ENCODE data around the gene TNFRSF8. TPM values are rescaled to one million over a fixed set of nuclear protein-coding genes. Genes with fewer than 3 reads are reported as not detected.

Gene TNFRSF8
- total RNA-seq, 1 donor from 2014 or later = 0.52 TPM

Small RNAs within 50 kb of the gene (small RNA-seq; reads per million reads assigned to genes)
- gene AL096840.1 = not detected
- not detected for gene MIR4632
- not detected for gene MIR6729
- not detected for gene RF00019
- gene RN7SL649P = not detected
- gene RNU6-777P = not detected
- gene RPL23AP89 = not detected

Other genes with a start within 250 kb of the TNFRSF8 start
- gene NPPA, start 215.5 kb upstream of the TNFRSF8 start, total RNA-seq = 4.2 TPM
- gene NPPB, start 204.4 kb upstream of the TNFRSF8 start, total RNA-seq = 1.0 TPM
- gene KIAA2013, start 136.9 kb upstream of the TNFRSF8 start, total RNA-seq = 20.9 TPM
- gene PLOD1, start 128.6 kb upstream of the TNFRSF8 start, total RNA-seq = 97.6 TPM
- gene MFN2, start 82.9 kb upstream of the TNFRSF8 start, total RNA-seq = 37.6 TPM
- gene MIIP, start 43.8 kb upstream of the TNFRSF8 start, total RNA-seq = 26.1 TPM
- gene TNFRSF1B, start 103.7 kb downstream of the TNFRSF8 start, total RNA-seq = 9.9 TPM
- 40.2 TPM for gene VPS13D, start 166.7 kb downstream of the TNFRSF8 start, total RNA-seq